A549 treated with GW870086 at 1 μM for 4 hours (cell line): Measurements from ENCODE around the gene SAMD10. TPM values are rescaled to one million over a fixed set of nuclear protein-coding genes. Genes with fewer than 3 reads are reported as not detected.

ENCODE experiments used
- total RNA-seq: library from RNA; stranded (reverse); fragments of 200-300 nt; extraction: Qiagen RNA extraction; gene quantifications from 5 replicates; pipeline ENCODE4 v1.2.3, GENCODE V29; 2022; ENCODE audit warnings: low read depth

Gene SAMD10
- not detected in 5 replicates for total RNA-seq

DNA sequence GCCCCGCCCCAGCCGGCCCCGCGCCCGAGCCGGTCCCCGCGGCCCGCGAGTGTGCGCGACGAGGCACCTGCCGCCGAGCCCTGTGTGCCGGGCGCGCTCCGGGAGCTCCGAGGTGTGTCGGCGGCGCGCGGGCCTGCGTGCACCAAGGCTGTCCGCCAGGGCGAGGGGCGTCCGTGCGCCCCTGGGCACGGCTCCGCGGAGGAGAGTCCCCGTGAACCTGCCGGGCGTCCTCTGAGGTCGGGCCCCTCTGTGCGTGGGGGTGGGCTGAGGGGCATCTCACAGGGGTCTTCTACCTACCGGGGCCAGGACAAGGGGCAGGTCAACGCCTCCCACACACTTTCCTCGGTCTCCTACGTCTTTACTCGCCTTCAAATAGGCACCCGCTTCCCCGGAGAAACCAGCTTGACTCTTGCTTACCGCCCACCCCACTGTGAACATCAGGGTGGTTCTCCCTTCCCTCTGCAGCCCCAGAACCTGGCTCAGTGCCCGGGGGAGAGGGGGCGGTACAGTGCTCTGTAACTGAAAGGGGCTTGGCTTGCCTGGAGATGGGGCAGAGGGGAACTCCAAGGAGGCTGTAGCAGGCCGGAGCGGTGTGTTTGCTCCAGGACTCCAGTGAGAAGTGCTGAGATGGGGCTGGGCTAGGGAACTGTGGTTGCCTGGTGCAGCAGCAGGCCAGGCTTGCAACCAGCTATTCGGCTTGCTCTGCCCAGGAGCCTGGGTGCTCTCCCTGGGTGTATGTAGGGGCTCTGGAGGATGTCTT lies at the start of gene SAMD10:
Gene SAMD10 (minus strand): TSS at position 86 of the 760 bp plus-strand sequence. CDS start 175 bp downstream, outside the sequence.

GRCh38 chr20:63980806-63981728 lies 1.6 kb upstream of the SAMD10 start, which contains the start of gene PRPF6:
PRPF6 (plus strand) TSS chr20:63981132; CDS start chr20:63981246, 114 bp downstream.

GRCh38 chr20:63969838-63970713 lies 9.4 kb downstream of the SAMD10 start, which contains the start of gene ZNF512B:
ZNF512B (minus strand) TSS chr20:63969930; CDS start chr20:63967950, 1,980 bp downstream.

GRCh38 chr20:63955827-63956663 lies 23.4 kb downstream of the SAMD10 start, which contains the start of gene UCKL1:
UCKL1 (minus strand) TSS chr20:63956416; CDS start chr20:63956372, 44 bp downstream.

Other genes with a start within 250 kb of the SAMD10 start
- gene LIME1, start 243.0 kb downstream of the SAMD10 start, total RNA-seq, result 3.9 to 9.6 TPM (median 8.7 TPM) in 5 replicates
- gene SLC2A4RG, start 239.9 kb downstream of the SAMD10 start, total RNA-seq, result 62.3 to 102 TPM (median 97.2 TPM) in 5 replicates
- gene ZBTB46, start 148.4 kb downstream of the SAMD10 start, total RNA-seq, result 0.66 to 0.86 TPM (median 0.78 TPM) in 5 replicates
- gene ABHD16B, start 118.1 kb downstream of the SAMD10 start, total RNA-seq, result not detected in 5 replicates
- 126 to 136 TPM (median 130 TPM) in 5 replicates for gene TPD52L2, start 114.4 kb downstream of the SAMD10 start, total RNA-seq
- 23.7 to 30.3 TPM (median 28.4 TPM) in 5 replicates for gene DNAJC5, start 84.5 kb downstream of the SAMD10 start, total RNA-seq
- gene UCKL1, start 23.2 kb downstream of the SAMD10 start, total RNA-seq, result 24.4 to 35.3 TPM (median 32.2 TPM) in 5 replicates
- gene ZNF512B, start 9.7 kb downstream of the SAMD10 start, total RNA-seq, result 9.1 to 12.4 TPM (median 11.8 TPM) in 5 replicates
- 49.9 to 54.3 TPM (median 53.6 TPM) in 5 replicates for gene PRPF6, start 1.5 kb upstream of the SAMD10 start, total RNA-seq
- 0.33 to 0.64 TPM (median 0.57 TPM) in 5 replicates for gene C20orf204, start 56.5 kb upstream of the SAMD10 start, total RNA-seq
- gene SOX18, start 70.0 kb upstream of the SAMD10 start, total RNA-seq, result 1.7 to 2.6 TPM (median 2.2 TPM) in 5 replicates
- gene TCEA2, start 83.6 kb upstream of the SAMD10 start, total RNA-seq, result 32.3 to 48.6 TPM (median 44.4 TPM) in 5 replicates
- 17.9 to 32.1 TPM (median 28.1 TPM) in 5 replicates for gene RGS19, start 99.9 kb upstream of the SAMD10 start, total RNA-seq
- 0.70 to 0.88 TPM (median 0.75 TPM) in 5 replicates for gene OPRL1, start 100.4 kb upstream of the SAMD10 start, total RNA-seq
- gene LKAAEAR1, start 104.8 kb upstream of the SAMD10 start, total RNA-seq, result 0.95 to 2.2 TPM (median 1.1 TPM) in 5 replicates
- not detected in 5 replicates for gene NPBWR2, start 127.9 kb upstream of the SAMD10 start, total RNA-seq
- 0.09 to 0.28 TPM (median 0.14 TPM) in 4 of 5 replicates, not detected in the other for gene MYT1, start 184.8 kb upstream of the SAMD10 start, total RNA-seq